GM12878 (cell line): ENCODE measurements around the gene PAX5. TPM values are rescaled to one million over a fixed set of nuclear protein-coding genes. Genes with fewer than 3 reads are reported as not detected.

Experiments
- ATAC-seq: fragments of 200-7000 bp; cut with Tn5 transposase; 3 replicates; pipeline ENCODE4 v1.9.1; 2020; ENCODE audit warnings: mild to moderate bottlenecking, moderate library complexity
- BruUV-seq: library from RNA; stranded (reverse); fragments of 400-500 nt; replicated peaks from 2 replicates; lab custom pipeline; 2021; lab: Mats Ljungman, UMichigan
- CTCF ChIA-PET: fragments of 300-600 bp; sonication (Branson Sonifier 250); formaldehyde crosslinking; extraction: SDS; loops from one replicate; lab custom pipeline; 2021; ENCODE audit warnings: inconsistent platforms; lab: Yijun Ruan, JAX
- POLR2A ChIA-PET: fragments of 350-600 bp; formaldehyde crosslinking; extraction: SDS; loops from one replicate; lab custom pipeline; 2021; ENCODE audit warnings: inconsistent platforms; lab: Charles Lee
- RAD21 ChIA-PET: fragments of 300-600 bp; sonication (Branson Sonifier 250); formaldehyde crosslinking; loops from one replicate; lab custom pipeline; 2023; ENCODE audit warnings: antibody characterized with exemption; ENCODE audit not compliant: unreplicated experiment; lab: Charles Lee
- SMC1A ChIA-PET: fragments of 300-600 bp; sonication (Branson Sonifier 250); formaldehyde crosslinking; loops from one replicate; lab custom pipeline; 2023; ENCODE audit not compliant: unreplicated experiment, uncharacterized antibody; lab: Charles Lee
- DNase-seq: peaks from one replicate; pipeline ENCODE4 v3.0.0-alpha.2; 2011; ENCODE audit warnings: low read depth, low spot score
- FAIRE-seq: peaks from 3 replicates; lab custom pipeline; 2011; peaks lifted over from hg19 to GRCh38; lab: Jason Lieb, UNC
- H2AFZ ChIP-seq: 2 replicates; pipeline ENCODE4 v1.6.0; 2011; ENCODE audit warnings: low read depth, low read length, control low read depth; ENCODE audit not compliant: control insufficient read depth
- H3K27ac ChIP-seq: 2 replicates; pipeline ENCODE4 v1.5.1; 2011; ENCODE audit warnings: control low read depth; ENCODE audit not compliant: control insufficient read depth, insufficient read depth
- H3K27me3 ChIP-seq, 2 experiments: replicated peaks in 1 of 2; 2 replicates each; pipeline versions ENCODE4 v1.6.0 to v1.6.1; 2011; ENCODE audit warnings: low read length in 1 of 2; ENCODE audit not compliant: control insufficient read depth in 2 of 2, insufficient read depth in 2 of 2
- H3K36me3 ChIP-seq, 2 experiments: 2 replicates each; pipeline ENCODE4 v1.5.1; 2011; ENCODE audit warnings: low read length in 1 of 2; ENCODE audit not compliant: control insufficient read depth in 2 of 2, insufficient read depth in 2 of 2
- H3K4me1 ChIP-seq: 2 replicates; pipeline ENCODE4 v1.6.1; 2011; ENCODE audit warnings: mild to moderate bottlenecking, low read length, moderate library complexity, mixed read lengths; ENCODE audit not compliant: control insufficient read depth, insufficient read depth
- H3K4me2 ChIP-seq: 2 replicates; pipeline ENCODE4 v1.6.0; 2011; ENCODE audit warnings: control low read depth; ENCODE audit not compliant: control insufficient read depth, insufficient read depth
- H3K4me3 ChIP-seq: fragments of 200-600 bp; sonication (generic); 2 replicates; pipeline ENCODE4 v1.5.1; 2016
- H3K79me2 ChIP-seq: 2 replicates; pipeline ENCODE4 v1.6.0; 2011; ENCODE audit warnings: low read length; ENCODE audit not compliant: control insufficient read depth, insufficient read depth
- H3K9ac ChIP-seq: 2 replicates; pipeline ENCODE4 v1.8.0; 2011; ENCODE audit warnings: low read length, control low read depth, mixed read lengths; ENCODE audit not compliant: control insufficient read depth, insufficient read depth
- H3K9me3 ChIP-seq: replicated peaks from 3 replicates; pipeline ENCODE4 v1.5.1; 2011; ENCODE audit warnings: mild to moderate bottlenecking, low read length; ENCODE audit not compliant: control insufficient read depth, insufficient read depth
- H4K20me1 ChIP-seq: 2 replicates; pipeline ENCODE4 v1.6.0; 2011; ENCODE audit not compliant: control insufficient read depth, insufficient read depth
- BRCA1 ChIP-seq: IDR thresholded peaks from 2 replicates; pipeline ENCODE4 v1.6.1; 2011; ENCODE audit warnings: low read depth, low read length, improper control_type of control experiment
- CTCF ChIP-seq, 3 experiments: IDR thresholded peaks in 2 of 3; conservative IDR thresholded peaks in 1 of 3; 2 replicates each; pipeline ENCODE4 v1.5.1; 2011; ENCODE audit warnings: low read depth in 3 of 3, low read length in 3 of 3, mild to moderate bottlenecking in 3 of 3, control low read depth in 2 of 3, moderate library complexity in 2 of 3, inconsistent platforms in 1 of 3, mixed read lengths in 1 of 3; ENCODE audit not compliant: control insufficient read depth in 2 of 3, insufficient read depth in 1 of 3; ENCODE audit errors: extremely low read depth in 1 of 3
- HCFC1 ChIP-seq: fragments of 150-350 bp; IDR thresholded peaks from 2 replicates; pipeline ENCODE4 v1.6.1; 2014; ENCODE audit warnings: low read length
- IRF3 ChIP-seq: fragments of 450-650 bp; IDR thresholded peaks from 2 replicates; pipeline ENCODE4 v1.6.1; 2014; ENCODE audit warnings: mild to moderate bottlenecking
- JUND ChIP-seq: IDR thresholded peaks from 2 replicates; pipeline ENCODE4 v1.6.1; 2012; ENCODE audit warnings: low read depth, mild to moderate bottlenecking, low read length, improper control_type of control experiment, moderate library complexity
- NFIC ChIP-seq: IDR thresholded peaks from 2 replicates; pipeline ENCODE4 v1.6.1; 2012; ENCODE audit warnings: low read depth, mild to moderate bottlenecking, inconsistent platforms, low read length, moderate library complexity
- NR2F1 ChIP-seq: fragments of 450-650 bp; conservative IDR thresholded peaks from 2 replicates; pipeline ENCODE4 v1.6.1; 2017; ENCODE audit warnings: mild to moderate bottlenecking
- PML ChIP-seq: IDR thresholded peaks from 2 replicates; pipeline ENCODE4 v1.6.1; 2012; ENCODE audit warnings: low read length, inconsistent platforms
- POLR2AphosphoS2 ChIP-seq: IDR thresholded peaks from 2 replicates; pipeline ENCODE4 v1.6.1; 2011; ENCODE audit warnings: low read depth, mild to moderate bottlenecking, low read length, improper control_type of control experiment, moderate library complexity
- POLR2AphosphoS5 ChIP-seq: IDR thresholded peaks from 2 replicates; pipeline ENCODE4 v1.6.1; 2011; ENCODE audit warnings: mild to moderate bottlenecking, low read length, inconsistent platforms
- SREBF2 ChIP-seq: IDR thresholded peaks from 2 replicates; pipeline ENCODE4 v1.6.1; 2012; ENCODE audit warnings: mild to moderate bottlenecking, low read length
- STAT1 ChIP-seq: fragments of 450-650 bp; conservative IDR thresholded peaks from 2 replicates; pipeline ENCODE4 v1.6.1; 2014; ENCODE audit warnings: antibody characterized with exemption, mild to moderate bottlenecking
- TCF3 ChIP-seq: IDR thresholded peaks from 2 replicates; pipeline ENCODE4 v1.6.1; 2012; ENCODE audit warnings: low read depth, mild to moderate bottlenecking, low read length, borderline replicate concordance; ENCODE audit not compliant: insufficient read depth
- ZNF217 ChIP-seq: fragments of 450-650 bp; IDR thresholded peaks from 2 replicates; pipeline ENCODE4 v1.6.1; 2017; ENCODE audit warnings: antibody characterized with exemption, mild to moderate bottlenecking
- ZNF687 ChIP-seq: fragments of 450-650 bp; IDR thresholded peaks from 2 replicates; pipeline ENCODE4 v1.6.1; 2017; ENCODE audit warnings: mild to moderate bottlenecking, moderate library complexity
- WGBS: methylation state at CpG from one replicate; pipeline ENCODE4 v1.1.6; 2016; ENCODE audit warnings: low lambda C conversion rate; ENCODE audit not compliant: insufficient replicate concordance, insufficient coverage; ENCODE audit errors: missing lambda C conversion rate; 5-methylcytosine and 5-hydroxymethylcytosine counted together
- in situ Hi-C: fragments of 300-500 bp; cut with MboI; formaldehyde crosslinking; loops from 9 replicates; pipeline ENCODE4 v1.14.3; 2018; ENCODE audit warnings: mixed read lengths
- intact Hi-C: fragments of 100-400 bp; cut with micrococcal nuclease; formaldehyde crosslinking; loops from one replicate; pipeline ENCODE4 v1.14.2; 2022; ENCODE audit not compliant: unreplicated experiment
- polyA plus RNA-seq, 11 experiments: library from polyadenylated mRNA; depleted of rRNA in 4 of 11; unstranded in 6 of 11; stranded (reverse) in 5 of 11; fragments of >200 nt; fragmentation: Nextera tagmentation in 4 of 11; fragmentation: Illumina TruSeq in 1 of 11; extraction: Ambion mirVana in 4 of 11; extraction: Trizol in 1 of 11; gene quantifications; 1 replicate in 1 of 11; 2 replicates in 10 of 11; pipeline versions ENCODE4 v1.2.1 to v1.2.3, GENCODE V29; 2011 to 2016; ENCODE audit warnings: inconsistent platforms in 2 of 11, missing spikeins in 2 of 11, low read depth in 1 of 11
- total RNA-seq, 4 experiments: library from RNA; depleted of rRNA in 3 of 4; stranded (reverse); fragments of >200 nt in 3 of 4; fragmentation: Illumina TruSeq in 1 of 4; extraction: Trizol in 1 of 4; gene quantifications; 2 replicates each; pipeline versions ENCODE4 v1.2.1 to v1.2.3, GENCODE V29; 2013 to 2021

PAX5 gene
- total and polyA plus RNA-seq, 10 of the 15 experiments (the other 5 are each of a cell fraction or from before 2014, with no cell fraction given), result 2.2 to 123 (median 31.9) TPM

DNA sequence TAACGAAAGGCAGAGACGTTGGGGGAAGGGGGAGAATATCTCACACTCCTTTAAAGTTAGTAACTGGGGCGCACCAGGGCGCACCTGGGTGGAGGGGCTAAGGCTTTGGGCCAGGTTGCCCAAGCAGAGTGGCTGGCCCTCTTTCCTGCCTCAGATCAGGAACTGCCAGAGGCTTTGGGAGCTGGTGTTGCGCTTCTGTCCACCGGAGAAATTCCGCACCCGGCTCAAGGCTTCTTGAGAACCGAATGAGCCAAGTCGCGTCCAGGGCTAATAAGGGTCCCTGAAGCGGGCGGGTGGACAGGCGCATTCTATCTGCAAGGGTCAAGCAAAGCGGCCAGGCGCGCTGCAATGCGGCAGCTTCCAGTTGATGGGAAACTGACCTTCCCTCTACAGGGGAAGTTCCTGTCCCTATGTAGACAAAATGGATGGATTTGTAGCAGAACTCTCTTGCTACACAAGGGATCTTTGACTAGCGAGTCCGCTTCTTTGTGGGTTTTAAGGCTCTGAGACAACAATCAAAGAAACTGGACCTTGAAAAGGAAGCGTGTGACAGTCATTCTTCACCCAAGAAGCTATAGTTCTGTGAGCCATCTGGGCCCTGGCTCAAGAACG is 5.5 kb downstream of the PAX5 start:
- H3K4me2 ChIP-seq, result peak overlapping the region; percentile 80
- no peak for ATAC-seq
- peak overlapping the region; percentile 82 for H3K27ac ChIP-seq

More for the DNA sequence above, 5.5 kb downstream of the PAX5 start:
- Histone ChIP-seq H4K20me1 (no peaks in the 10 kb centered on the region; the same call in 1 of the 2 replicates), H3K4me1 (peaks cover 17% of the 10 kb centered on the region), H3K9me3 (no peaks in the 10 kb centered on the region), H3K4me3 (peak overlapping the region; percentile 96), H3K36me3 (0 out of 4 replicates have a peak, but pooled peaks cover 0 to 1% of the 10 kb centered on the region in 2 experiments), H3K79me2 (peaks cover 100% of the 10 kb centered on the region), H2AFZ (no peak overlapping the region), H3K27me3 (no peaks in the 10 kb centered on the region), H3K9ac (peak overlapping the region; percentile 88)
- intact Hi-C loops, result loop anchor here (5.0 to 10.0 kb wide), 2 partner anchors 264 to 546 kb away; partner anchors contain the start of gene FBXO10
- CTCF ChIA-PET, result interaction anchor here (0.6 to 2.3 kb wide), 7 partner anchors 11 to 179 kb away, joined by 3 to 13 read pairs (median 5); no protein-coding TSS in a partner anchor
- BruUV-seq, result no TSS peak
- DNase-seq, result no peak
- no peak for TF ChIP-seq TCF3
- TF ChIP-seq POLR2AphosphoS2, result 0 out of 2 replicates have a peak, but pooled peaks have one; percentile 6
- TF ChIP-seq POLR2AphosphoS5, result 0 out of 2 replicates have a peak, but pooled peaks have one; percentile 14
- 0 out of 2 replicates have a peak, but pooled peaks have one; percentile 42 for TF ChIP-seq STAT1
- TF ChIP-seq ZNF687, result no peak
- TF ChIP-seq CTCF (IDR thresholded peaks at IDR 0.05 in 2 of 3, conservative IDR thresholded peaks at IDR 0.05 in 1 of 3; ENCODE audit: control insufficient read depth in 2 of 3, extremely low read depth in 1 of 3, insufficient read depth in 1 of 3, low read depth in 3 of 3, low read length in 3 of 3), result 0 out of 6 replicates have a peak, but pooled peaks of 1 of the 3 experiments have one; percentile 6
- TF ChIP-seq NFIC, result no peak
- TF ChIP-seq PML, result no peak
- no peak for TF ChIP-seq NR2F1
- no peak for TF ChIP-seq IRF3
- no peak for TF ChIP-seq ZNF217
- TF ChIP-seq JUND, result no peak
- no peak for TF ChIP-seq SREBF2
- TF ChIP-seq HCFC1, result no peak
- TF ChIP-seq BRCA1, result no peak
- RAD21 ChIA-PET, result interaction anchor here (0.7 to 15.2 kb wide), 8 partner anchors 24 to 301 kb away, joined by 3 to 175 read pairs (median 3); no protein-coding TSS in a partner anchor
- SMC1A ChIA-PET, result interaction anchor here (0.7 to 3.7 kb wide), 14 partner anchors 20 to 312 kb away, joined by 3 to 12 read pairs (median 4); partner anchors contain the start of gene ZCCHC7
- in situ Hi-C loops, result loop anchor here (5.0 kb wide), 3 partner anchors 151 to 274 kb away; no protein-coding TSS in a partner anchor
- no peak for FAIRE-seq
- 2% methylated on average over 22 of the region's 22 CpGs for WGBS
- POLR2A ChIA-PET, result interaction anchor here (0.7 to 19.3 kb wide), 5 partner anchors 25 to 437 kb away, joined by 3 to 354 read pairs (median 9); partner anchors contain the start of genes ZBTB5 and ZCCHC7
